Coronary artery (tissue), 2 donors: ENCODE measurements around the gene HIGD1C.

Experiments used
- DNase-seq: peaks from one replicate; pipeline ENCODE4 v3.0.0-alpha.2; 2017; ENCODE audit warnings: low spot score
- H3K27ac ChIP-seq, 2 donors: fragments of 200-600 bp; sonication (generic); one replicate each; pipeline ENCODE4 v1.5.1; 2016 to 2019
- H3K4me3 ChIP-seq: fragments of 200-600 bp; sonication (generic); 2 replicates; pipeline ENCODE4 v1.5.1; 2016; ENCODE audit warnings: mild to moderate bottlenecking, moderate library complexity
- TF ChIP-seq, protein P1 (sequence below): fragments of 200-600 bp; sonication (generic); IDR thresholded peaks from one replicate; pipeline ENCODE4 v1.5.1; 2019; ENCODE audit warnings: antibody characterized with exemption

The HIGD1C gene

DNA sequence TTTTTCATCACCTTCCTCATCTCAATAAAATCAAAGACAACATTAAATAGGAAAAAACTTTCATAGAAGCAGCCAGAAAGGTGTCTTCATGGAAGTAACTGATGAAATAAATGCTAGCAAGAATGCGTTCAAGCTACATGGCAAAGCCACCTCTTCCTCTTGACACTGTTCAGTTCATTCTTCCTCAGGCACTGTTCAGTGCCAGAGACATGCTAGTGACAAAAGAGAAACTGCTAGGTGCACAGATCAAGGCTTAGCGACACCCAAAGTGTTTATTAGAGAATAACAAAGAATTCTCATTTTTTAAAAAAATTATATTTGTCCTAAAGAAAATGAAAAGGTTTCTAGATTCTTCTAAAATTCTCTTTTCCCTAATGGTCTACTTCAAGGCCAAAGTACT is 66.6 kb downstream of the HIGD1C start:
- TF ChIP-seq, protein P1, sequence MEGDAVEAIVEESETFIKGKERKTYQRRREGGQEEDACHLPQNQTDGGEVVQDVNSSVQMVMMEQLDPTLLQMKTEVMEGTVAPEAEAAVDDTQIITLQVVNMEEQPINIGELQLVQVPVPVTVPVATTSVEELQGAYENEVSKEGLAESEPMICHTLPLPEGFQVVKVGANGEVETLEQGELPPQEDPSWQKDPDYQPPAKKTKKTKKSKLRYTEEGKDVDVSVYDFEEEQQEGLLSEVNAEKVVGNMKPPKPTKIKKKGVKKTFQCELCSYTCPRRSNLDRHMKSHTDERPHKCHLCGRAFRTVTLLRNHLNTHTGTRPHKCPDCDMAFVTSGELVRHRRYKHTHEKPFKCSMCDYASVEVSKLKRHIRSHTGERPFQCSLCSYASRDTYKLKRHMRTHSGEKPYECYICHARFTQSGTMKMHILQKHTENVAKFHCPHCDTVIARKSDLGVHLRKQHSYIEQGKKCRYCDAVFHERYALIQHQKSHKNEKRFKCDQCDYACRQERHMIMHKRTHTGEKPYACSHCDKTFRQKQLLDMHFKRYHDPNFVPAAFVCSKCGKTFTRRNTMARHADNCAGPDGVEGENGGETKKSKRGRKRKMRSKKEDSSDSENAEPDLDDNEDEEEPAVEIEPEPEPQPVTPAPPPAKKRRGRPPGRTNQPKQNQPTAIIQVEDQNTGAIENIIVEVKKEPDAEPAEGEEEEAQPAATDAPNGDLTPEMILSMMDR = no peak
- no peak for DNase-seq
- no peak overlapping the region for H3K27ac ChIP-seq
- H3K4me3 ChIP-seq = no peak overlapping the region

DNA sequence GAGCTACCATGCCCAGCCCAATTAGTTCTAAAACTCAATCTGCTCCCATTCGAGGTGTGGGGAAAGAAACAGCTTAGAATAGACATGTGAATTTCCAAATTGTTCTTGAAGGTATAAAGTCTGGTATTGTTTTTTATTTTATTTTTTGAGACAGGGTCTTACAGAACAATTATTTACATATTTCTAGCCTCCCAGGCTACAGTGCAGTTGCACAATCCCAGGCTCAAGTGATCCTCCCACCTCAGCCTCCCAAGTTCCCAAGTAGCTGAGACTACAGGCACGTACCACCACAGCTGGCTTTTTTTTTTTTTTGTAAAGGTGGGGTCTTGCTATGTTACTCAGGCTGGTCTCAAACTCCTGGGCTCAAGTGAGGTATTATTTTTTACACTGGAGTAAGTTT is 67.6 kb downstream of the HIGD1C start:
- no peak overlapping the region for H3K27ac ChIP-seq
- DNase-seq = no peak
- no peak overlapping the region for H3K4me3 ChIP-seq
- TF ChIP-seq, protein P1 = no peak
